Measurements from ENCODE around the gene PLD4.

The PLD4 gene

GRCh38 chr14:104928391-104929133, 3.9 kb downstream of the PLD4 start:
- H3K4me3 ChIP-seq (ENCODE audit: low read depth in 1 of 2, low read length in 1 of 2) = no peak overlapping the region
- no peak for TF ChIP-seq CTCF (IDR thresholded peaks at IDR 0.05)
- peaks cover 40% of the 10 kb centered on the region for H3K27me3 ChIP-seq
- no peaks in the 10 kb centered on the region for H3K9me3 ChIP-seq
- no peaks in the 10 kb centered on the region for H3K36me3 ChIP-seq
- peaks cover 0 to 9% of the 10 kb centered on the region in 2 experiments for H3K4me1 ChIP-seq (ENCODE audit: control insufficient read depth in 1 of 2, insufficient read depth in 1 of 2, low read depth in 1 of 2, low read length in 1 of 2)
- H3K27ac ChIP-seq = no peak overlapping the region

GRCh38 chr14:104929268-104930230, 4.9 kb downstream of the PLD4 start:
- no peaks in the 10 kb centered on the region for H3K36me3 ChIP-seq
- no peak overlapping the region for H3K27ac ChIP-seq
- no peak for TF ChIP-seq CTCF (IDR thresholded peaks at IDR 0.05)
- peaks cover 0 to 9% of the 10 kb centered on the region in 2 experiments for H3K4me1 ChIP-seq (ENCODE audit: control insufficient read depth in 1 of 2, insufficient read depth in 1 of 2, low read depth in 1 of 2, low read length in 1 of 2)
- H3K27me3 ChIP-seq = peaks cover 49% of the 10 kb centered on the region
- H3K4me3 ChIP-seq (ENCODE audit: low read depth in 1 of 2, low read length in 1 of 2) = no peak overlapping the region
- H3K9me3 ChIP-seq = no peaks in the 10 kb centered on the region

GRCh38 chr14:104930526-104931303, 6.0 kb downstream of the PLD4 start:
- no peak overlapping the region for H3K27ac ChIP-seq
- no peak overlapping the region for H3K4me3 ChIP-seq (ENCODE audit: low read depth in 1 of 2, low read length in 1 of 2)
- H3K36me3 ChIP-seq = no peaks in the 10 kb centered on the region
- peaks cover 0 to 9% of the 10 kb centered on the region in 2 experiments for H3K4me1 ChIP-seq (ENCODE audit: control insufficient read depth in 1 of 2, insufficient read depth in 1 of 2, low read depth in 1 of 2, low read length in 1 of 2)
- peaks cover 53% of the 10 kb centered on the region for H3K27me3 ChIP-seq
- TF ChIP-seq CTCF (IDR thresholded peaks at IDR 0.05) = no peak
- H3K9me3 ChIP-seq = no peaks in the 10 kb centered on the region

GRCh38 chr14:104931304-104931770, 6.7 kb downstream of the PLD4 start:
- no peak for TF ChIP-seq CTCF (IDR thresholded peaks at IDR 0.05)
- peaks cover 57% of the 10 kb centered on the region for H3K27me3 ChIP-seq
- H3K36me3 ChIP-seq = no peaks in the 10 kb centered on the region
- H3K4me3 ChIP-seq (ENCODE audit: low read depth in 1 of 2, low read length in 1 of 2) = no peak overlapping the region
- peaks cover 0 to 9% of the 10 kb centered on the region in 2 experiments for H3K4me1 ChIP-seq (ENCODE audit: control insufficient read depth in 1 of 2, insufficient read depth in 1 of 2, low read depth in 1 of 2, low read length in 1 of 2)
- no peak overlapping the region for H3K27ac ChIP-seq
- H3K9me3 ChIP-seq = no peaks in the 10 kb centered on the region

All from neutrophil (primary cell).